HG03196 (cell line): ENCODE data around the gene CYP24A1.

ENCODE experiments used
- ATAC-seq: cut with Tn5 transposase; IDR thresholded peaks from one replicate; pipeline ENCODE4 v1.9.1; 2021; ENCODE audit not compliant: unreplicated experiment

CYP24A1 gene

DNA sequence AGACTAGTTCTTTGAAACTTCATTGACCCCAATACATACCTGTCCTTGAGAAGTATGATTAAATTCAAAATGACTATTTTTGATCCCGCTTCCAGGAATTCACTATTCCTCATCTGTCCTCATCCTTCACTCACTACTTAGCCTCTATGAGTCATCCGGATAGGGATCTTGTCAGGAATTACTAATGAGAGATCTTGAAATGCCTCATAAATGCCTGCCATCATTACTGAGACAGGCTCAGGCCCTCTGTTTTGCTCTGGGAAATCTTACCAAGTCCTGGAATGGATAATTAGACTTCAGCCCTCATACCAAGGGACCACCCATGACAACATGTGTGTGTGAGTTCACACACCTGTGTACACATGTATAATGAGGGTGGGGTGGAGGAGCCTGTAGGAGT, 2.8 kb upstream of the CYP24A1 start:
- no peak for ATAC-seq

DNA sequence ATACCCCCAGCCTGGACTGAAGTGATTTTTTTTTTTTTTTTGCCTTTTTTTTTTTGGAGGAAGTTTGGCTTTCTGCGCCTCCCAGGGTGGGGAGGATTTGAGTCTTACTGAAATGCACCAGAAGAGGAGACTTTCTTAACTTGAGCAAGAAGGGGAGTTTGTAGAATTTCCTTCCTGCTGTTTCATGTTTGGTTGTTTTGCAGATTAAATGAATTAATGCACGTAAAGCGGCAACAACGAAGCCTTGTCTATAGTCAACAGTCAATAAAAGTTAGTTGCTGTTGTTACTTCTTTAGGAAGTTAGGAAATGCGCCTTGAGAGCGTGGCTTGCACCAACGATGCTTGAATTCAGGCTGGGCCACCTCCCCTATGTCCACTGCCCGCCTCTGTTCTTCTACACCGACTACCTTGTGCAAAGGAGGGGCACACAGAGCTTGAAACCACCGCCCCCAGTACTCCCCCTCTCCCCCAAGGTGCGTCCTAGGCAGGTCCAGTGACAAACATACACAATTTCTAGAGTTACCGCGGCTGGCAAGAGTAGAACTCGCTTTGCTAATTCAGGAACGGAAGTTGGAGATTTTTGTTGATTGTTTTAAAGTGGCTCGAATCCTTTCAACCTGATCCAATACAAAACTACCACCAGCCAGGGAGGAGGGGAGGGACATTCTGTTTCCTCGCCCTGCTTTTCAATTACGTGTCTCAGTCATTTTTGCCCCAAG, 830 bp upstream of the CYP24A1 start:
- no peak for ATAC-seq

DNA sequence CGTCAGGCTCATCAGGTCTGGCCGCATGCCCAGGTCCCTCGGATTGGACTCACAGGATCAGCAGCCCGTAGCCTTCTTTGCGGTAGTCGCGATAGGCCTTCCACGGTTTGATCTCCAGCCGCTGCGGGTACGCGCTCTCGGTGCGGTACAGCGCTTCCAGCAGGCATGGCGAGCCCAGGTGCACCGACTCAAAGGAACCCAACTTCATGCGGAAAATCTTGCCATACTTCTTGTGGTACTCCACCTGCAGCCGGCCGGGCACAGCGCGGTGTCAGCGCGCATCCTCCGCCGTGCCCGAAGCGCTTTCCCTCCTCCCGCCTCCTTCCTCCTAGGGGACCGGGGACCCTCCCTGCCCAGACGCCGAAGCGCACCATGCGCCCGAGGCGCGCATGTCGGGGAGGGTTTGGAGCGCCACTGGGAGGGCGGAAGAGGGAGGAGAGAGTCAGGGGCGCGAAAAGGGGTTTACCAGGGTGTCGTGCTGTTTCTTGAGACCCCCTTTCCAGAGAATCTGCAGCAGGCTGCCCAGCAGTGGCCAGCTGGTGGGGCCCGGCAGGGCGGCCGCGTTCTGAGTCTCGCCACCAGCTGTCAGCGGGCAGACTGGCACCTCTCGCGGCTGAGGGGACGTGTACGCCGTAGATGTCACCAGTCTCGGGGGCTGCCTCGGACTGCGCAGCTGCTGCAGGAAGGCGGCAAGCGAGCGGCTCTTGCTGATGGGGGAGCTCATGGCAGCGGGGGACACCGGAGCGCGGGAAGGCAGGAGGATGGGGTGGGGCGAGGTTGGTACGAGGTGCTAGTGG, 732 bp downstream of the CYP24A1 start:
- no peak for ATAC-seq

DNA sequence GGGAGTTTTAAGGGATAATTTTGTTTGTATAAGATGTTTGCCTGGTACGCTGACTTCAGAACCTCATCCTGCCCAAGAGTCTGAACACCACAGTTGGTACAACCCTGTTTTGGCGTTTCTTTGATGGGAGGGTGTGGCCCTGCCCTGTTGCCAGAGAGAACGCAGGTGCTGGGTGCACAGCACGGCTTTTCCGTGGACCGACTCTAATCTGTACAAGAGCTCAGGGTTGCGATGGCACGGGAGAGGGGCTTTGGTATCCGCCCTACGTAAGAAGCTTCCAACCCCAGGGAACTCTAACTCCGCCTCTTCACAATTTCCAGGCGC, 1.3 kb downstream of the CYP24A1 start:
- ATAC-seq = no peak

DNA sequence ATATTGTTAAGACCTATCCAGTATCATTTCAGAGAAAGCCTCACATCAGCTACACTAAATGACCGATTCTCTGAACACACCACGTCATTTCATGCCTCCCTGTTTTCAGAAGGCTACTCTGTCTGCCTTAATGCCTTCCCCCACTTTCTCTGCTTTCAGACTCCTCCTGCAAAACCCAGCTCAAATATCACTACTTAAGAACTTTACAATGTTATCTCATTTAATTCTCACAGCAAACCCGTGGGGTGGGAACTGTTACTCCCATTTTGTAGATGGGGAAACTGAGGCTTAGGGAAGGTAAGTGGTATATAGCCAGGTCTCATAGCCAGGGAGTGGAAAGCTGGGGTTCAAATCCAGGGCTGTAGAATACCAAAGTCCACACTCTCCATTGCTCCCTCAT, 2.8 kb downstream of the CYP24A1 start:
- ATAC-seq = no peak

DNA sequence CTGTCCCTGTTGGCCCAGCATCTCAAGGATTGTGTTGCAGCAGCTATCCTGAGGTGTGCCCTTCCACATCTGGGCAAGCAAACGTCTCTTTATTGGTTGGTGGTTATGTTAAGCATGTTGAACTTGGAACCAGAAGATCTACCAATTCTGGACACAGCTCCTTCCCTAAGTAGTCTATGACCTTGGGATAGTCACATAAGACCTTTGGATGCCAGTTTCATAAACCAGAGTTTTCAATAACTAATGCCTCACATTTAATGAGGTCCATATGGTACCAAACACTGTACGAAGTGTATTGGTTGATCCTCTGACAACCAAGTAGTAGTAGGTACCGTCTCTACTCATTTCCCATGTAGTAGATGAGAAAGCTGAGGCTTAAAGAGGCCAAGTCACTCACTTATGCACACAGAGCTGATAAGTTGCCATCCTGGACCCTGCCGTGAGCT, 3.7 kb downstream of the CYP24A1 start:
- ATAC-seq = no peak

DNA sequence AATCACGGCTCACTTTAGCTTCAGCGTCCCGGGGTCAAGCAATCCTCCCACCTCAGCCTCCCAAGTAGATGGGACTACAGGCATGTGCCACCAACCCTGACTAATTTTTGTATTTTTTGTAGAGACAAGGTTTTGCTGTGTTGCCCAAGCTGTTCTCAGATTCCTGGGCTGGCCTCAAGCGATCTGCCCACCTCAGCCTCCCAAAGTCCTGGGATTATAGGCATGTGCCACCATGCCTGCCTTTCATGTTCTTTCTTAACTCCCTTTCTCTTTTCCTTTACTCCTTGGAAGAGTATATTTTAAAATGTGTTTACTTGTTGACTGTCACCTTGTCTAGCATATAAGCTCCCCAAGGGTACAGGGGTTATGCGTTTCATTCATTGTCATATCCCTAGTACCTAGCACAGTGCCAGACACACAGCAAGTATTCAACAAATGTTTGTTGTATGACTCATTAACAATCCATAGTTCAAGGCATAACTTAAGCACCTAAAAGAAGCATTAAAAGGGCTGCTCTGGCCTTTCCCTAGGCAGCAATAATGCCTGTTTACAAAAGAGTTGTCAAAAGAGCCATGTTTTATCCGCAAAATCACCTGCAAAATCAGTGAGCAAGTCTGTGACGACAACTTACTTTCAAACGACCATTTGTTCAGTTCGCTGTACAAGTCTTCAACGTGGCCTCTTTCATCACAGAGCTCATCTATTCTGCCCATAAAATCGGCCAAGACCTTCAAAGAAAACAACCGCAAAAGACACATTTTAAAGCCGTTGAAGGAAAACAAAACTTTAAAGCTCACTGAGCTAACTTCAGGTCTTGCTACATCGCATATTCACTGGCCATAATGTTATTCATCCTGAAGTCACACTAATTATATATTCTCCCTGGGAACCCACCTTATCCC, 4.6 kb downstream of the CYP24A1 start:
- ATAC-seq = no peak

DNA sequence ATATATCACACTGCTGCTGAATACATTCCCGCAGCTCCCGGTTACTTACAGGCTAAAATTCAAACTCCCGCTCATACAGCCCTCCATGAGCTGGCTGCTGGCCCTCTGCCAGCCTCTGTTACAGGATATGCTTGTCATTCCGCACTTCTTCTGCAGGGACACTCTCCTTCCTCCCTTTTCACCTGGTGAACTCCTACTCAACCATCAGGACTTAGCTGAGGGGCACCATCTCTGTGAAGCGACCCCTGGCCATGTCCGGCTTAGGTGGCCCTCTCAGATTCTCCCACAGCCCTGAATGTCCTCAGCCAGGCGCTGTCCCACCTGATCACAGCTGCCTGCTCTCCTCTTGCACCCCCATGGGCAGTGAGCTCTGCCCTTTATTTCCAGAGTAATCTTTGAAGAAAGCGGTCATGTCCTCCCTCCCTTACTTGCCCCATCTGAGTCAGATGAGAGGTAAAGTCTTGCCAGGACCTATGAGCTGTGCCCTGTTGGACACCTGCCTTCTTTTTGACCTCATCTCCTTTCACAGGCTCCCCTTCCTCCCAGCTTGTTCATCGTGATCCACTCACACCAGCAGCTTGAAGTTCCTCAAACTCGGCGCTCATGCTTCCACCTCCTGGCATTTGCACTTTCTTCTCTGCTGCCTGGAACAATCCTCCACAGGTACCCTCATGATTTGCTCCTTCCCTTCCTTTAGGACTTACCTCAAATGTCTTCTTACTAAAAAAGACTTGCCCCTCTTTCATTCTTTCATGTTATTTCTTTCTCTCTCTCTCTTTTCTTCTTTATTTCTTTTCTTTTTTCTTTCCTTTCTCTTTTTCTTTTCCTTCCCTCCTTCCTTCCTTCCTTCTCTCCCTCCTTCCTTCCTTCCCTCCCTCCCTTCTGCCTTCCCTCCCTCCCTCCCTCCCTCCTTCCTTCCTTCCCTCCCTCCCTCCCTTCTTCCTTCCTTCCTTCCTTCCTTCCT, 5.6 kb downstream of the CYP24A1 start:
- no peak for ATAC-seq

DNA sequence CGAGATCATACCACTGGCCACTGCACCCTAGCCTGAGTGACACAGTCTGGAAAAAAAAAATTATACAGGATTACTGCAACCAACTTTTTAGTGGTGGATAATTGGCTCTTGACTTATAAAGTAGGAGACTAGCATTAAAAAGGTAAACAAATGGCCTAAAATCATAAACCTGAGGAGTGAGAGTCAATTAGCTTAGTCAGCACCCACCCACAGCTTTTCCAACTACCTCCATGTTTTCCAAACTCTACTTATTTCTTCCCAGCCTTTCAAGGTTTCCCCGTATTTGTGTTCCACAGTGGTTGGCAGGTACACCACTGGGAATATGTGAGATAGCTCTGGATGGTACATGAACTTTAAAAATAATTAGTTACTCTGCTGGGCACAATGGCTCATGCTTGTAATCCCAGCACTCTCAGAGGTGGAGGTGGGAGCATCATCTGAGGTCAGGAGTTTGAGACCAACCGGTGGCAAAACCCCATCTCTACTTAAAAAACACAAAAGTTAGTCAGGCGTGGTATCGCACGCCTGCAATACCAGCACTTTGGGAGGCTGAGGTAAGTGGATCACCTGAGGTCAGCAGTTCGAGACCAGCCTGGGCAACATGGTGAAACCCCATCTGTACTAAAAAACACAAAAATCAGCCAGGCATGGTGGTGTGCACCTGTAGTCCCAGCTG, 6.7 kb downstream of the CYP24A1 start:
- ATAC-seq = no peak

DNA sequence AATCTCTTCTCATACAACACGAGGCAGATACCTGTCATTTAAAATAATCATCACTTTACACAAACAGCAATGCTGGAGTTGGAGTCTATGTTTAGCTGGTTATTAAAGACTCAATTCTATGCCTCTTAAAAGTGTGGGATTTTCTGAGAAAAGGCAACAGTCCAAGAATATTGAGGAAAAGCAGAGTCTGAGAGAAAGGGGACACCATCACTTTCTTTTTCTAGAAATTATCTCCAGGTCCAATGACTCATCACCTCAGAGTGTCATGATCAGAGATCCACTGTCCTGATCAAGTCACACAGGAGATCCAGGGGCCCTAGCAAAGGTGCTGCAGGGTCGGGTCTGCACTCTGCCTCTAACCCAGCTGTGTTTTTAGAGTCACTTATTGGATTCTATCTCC, 8.0 kb downstream of the CYP24A1 start:
- ATAC-seq = no peak

DNA sequence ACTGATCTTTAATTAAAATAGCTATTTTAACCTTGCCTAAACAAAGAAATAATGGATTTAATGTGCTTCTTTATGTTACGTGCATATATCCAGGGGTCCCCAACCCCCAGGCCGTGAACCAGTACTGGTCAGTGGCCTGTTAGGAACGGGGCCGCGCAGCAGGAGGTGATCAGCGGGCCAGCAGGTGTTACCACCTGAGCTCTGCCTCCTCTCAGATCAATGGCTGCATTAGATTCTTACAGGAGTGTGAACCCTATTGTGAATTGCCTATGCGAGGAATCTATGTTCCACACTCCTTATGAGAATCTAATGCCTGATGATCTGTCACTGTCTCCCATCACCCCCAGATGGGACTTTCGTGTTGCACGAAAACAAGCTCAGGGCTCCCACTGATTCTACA, 8.8 kb downstream of the CYP24A1 start:
- ATAC-seq = no peak

DNA sequence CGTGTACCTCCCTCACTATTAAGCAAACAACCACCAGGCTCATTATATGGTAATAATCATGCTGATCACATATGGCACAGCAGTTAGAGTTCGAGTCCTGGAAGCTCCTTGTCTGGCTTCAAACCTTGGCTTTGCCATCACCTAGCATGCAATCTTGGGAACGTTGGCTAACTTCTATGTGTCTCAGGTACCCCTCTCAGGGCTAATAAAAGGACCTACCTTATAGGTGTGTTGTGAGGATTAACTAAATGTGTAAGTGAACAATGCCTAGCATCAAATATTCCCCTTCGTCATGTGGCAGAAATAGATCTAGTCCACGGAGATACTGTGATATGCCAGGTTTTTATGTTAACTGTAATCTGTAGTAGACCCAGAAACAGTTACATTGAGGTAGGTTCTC, 10.4 kb downstream of the CYP24A1 start:
- no peak for ATAC-seq

DNA sequence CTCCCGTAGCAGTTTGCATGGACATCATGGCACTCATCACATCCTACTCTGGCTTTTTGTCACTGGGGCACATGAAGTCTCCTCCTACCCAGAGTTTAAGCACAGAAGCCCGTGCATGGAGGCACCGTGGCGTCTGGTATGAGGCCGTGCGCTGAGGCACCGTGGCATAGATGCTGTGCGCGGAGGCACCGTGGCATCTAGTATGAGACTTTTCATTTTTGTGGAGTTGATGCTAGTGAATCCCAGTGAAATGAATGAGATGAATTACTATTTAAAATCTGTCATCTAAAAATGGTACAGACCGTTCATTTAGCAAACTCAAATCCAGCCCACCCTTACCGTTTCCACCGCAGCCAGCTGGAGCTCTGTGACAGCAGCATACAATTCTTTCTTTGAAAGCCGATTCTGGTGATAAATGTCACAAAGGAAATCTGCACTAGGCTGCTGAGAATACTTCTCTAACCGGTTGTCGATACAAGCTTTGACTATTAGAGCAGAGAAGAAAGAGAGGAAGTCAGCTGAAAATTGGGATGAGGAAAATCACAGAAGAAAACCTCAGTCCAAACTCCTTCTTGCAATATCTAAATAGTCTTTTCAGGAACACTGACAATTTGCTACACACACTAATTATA, 11.3 kb downstream of the CYP24A1 start:
- ATAC-seq = no peak

DNA sequence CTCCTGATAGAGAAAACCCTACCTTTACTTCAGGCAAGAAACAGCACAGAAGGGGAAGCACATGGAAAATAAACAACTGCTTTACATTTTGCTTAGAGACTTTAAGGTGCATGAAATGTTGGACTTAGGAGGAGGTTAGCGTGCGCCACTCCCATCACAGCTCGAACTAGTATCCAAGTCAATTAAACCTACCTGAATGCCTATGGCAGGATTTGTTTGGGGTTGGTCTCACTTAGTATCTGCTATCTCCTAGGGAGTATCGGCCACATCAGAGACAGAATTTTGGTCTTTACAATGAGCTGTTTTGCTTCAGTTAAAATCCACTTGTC, 12.0 kb downstream of the CYP24A1 start:
- ATAC-seq = no peak

DNA sequence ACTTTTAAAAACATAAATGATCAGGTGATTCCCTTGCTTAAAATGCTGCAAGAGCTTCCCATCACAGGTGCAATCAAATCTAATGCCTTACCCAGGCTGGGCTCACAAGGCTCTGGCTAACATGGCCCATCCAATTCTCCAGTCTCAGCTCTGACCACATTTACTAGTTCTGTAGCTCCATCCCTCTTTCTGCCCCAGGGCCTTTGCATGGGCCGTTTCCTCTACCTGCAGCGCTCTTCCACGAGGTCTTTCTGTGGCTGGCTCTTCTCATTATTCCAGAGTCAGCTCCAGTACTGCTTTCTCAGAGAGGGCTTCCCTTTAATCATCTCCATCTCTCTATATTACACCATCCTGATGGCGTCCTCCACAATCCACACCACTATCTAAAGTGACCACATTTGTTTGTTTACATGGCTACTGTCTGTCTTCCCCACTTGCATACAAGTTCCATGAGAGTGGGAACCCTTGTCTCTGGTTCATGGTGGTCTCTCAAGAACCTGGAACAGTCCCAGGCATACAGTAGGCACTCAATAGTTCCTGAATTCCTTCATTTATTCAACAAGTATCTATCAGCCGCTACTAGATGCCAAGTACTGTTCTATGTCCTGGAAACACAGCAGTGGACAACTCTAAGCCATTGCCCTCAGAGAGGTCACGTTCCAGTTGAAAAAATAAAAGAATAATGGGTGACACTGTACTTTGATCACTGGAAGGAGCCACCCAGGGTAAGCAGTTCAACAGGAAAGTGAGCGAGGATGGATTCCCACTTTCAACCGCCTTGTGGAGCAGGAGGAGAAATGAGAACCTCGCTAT, 12.6 kb downstream of the CYP24A1 start:
- ATAC-seq = no peak

DNA sequence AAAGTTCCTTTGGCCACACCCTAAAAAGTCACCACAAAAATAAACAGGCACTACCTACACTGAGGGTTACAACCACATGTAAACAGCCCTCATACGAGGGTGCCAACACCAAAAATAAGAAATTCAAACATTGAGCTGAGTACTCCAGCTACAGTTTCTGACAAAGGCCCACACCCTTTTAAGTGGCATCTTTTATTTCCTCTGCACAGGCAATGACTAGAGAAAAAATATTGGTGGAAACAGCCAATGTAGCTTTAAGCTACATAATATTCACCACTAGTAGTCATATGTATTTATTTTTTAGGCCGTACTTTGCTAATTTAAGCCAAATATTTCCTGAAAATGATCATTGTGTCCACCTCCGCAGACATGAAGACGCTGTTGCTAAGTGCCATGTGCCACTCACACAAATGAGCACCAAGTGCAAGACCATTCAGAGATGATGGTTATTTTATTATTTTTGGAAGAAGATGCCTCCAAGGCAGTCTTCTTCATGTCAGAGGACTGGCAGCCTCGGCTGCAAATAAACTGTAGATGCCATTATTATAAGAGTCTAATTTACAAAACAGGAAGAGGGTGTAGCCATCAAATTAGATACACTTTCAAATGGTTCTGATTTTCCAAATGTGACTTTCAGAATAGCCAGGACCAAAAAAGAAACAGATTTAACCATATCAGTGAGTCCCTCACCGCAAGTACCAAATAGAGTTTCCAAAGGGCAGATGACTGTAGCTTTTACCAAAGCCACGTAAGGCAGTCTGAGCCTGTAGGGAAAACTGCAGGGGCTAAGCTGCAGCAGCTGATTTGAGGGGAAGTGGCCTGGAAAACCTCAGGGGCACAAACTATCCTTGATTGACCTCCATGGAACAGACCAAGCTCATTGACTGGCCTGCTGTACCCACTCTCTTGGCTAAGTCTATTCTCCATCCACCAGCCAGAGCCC, 13.4 kb downstream of the CYP24A1 start:
- ATAC-seq = no peak

DNA sequence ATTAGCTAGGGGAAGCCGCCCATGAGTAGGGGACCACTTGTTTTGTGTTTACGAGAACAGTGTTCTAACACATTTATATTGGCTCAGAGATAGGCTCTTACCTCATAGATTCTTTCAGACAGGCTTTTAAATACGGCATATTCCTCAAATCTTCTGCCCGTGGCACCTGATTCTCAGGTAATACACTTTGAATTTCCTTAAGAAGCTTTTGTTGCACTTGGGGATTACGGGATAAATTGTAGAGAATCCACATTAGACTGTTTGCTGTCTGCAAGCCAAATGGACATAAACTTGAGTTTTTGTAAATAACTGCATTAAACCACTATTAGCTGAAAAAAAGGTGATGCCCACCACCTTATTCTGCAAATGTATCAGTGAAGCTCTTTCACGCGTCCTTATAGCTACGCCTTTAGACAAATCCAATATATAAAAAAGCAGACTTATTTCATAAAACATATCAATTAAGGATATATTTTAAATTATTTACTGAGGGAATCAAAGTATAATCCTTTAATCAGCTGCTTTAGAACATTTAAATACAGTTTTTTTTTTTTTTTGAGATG, 14.8 kb downstream of the CYP24A1 start:
- ATAC-seq = no peak
